ENCODE data around the gene PDK3. TPM values are rescaled to one million over a fixed set of nuclear protein-coding genes. Genes with fewer than 3 reads are reported as not detected.

The PDK3 gene
- total RNA-seq, 2 experiments from 2014 or later, result 12.5 to 12.6 TPM

- POLR2A ChIA-PET, result no interaction called here
- intact Hi-C loops (cut with DNase I, micrococcal nuclease), result no loop called here
- ATAC-seq (ENCODE audit: poor library complexity) (no peak), DNase-seq (no peak)
- H3K4me3 ChIP-seq (ENCODE audit: low read length), result no peak overlapping the region
- no peaks in the 10 kb centered on the region for H3K9me3 Mint-ChIP-seq
- no peak overlapping the region for H3K4me3 Mint-ChIP-seq
- H3K27me3 ChIP-seq (ENCODE audit: control insufficient read depth in 1 of 2, insufficient read depth in 2 of 2, low read length in 2 of 2), result no peaks in the 10 kb centered on the region
- no peaks in the 10 kb centered on the region for H3K36me3 Mint-ChIP-seq (ENCODE audit: low read depth)
- H3K27ac Mint-ChIP-seq, result no peak overlapping the region
- H3K36me3 ChIP-seq (ENCODE audit: insufficient read depth, low read length), result peaks cover 2% of the 10 kb centered on the region
- CTCF ChIA-PET, result no interaction called here
- no peaks in the 10 kb centered on the region for H3K27me3 Mint-ChIP-seq
- no peak for TF ChIP-seq CTCF (IDR thresholded peaks at IDR 0.05)
- H3K27ac ChIP-seq (ENCODE audit: low read depth in 1 of 2, low read length in 2 of 2), result no peak overlapping the region
- H3K9me3 ChIP-seq (ENCODE audit: control insufficient read depth in 1 of 2, insufficient read depth in 1 of 2, low read length in 2 of 2), result no peaks in the 10 kb centered on the region
- H3K4me1 ChIP-seq (ENCODE audit: insufficient read depth, low read length), result no peaks in the 10 kb centered on the region
- H3K4me1 Mint-ChIP-seq (ENCODE audit: low read depth), result no peaks in the 10 kb centered on the region
These were observed 85.1 kb downstream of the PDK3 start for GRCh38 chrX:24550166-24550565.

- Mint-ChIP-seq H3K27ac (no peak overlapping the region), H3K9me3 (no peaks in the 10 kb centered on the region), H3K4me1 (ENCODE audit: low read depth) (no peaks in the 10 kb centered on the region), H3K36me3 (ENCODE audit: low read depth) (no peaks in the 10 kb centered on the region), H3K4me3 (no peak overlapping the region), H3K27me3 (no peaks in the 10 kb centered on the region)
- H3K27ac ChIP-seq (ENCODE audit: low read depth in 1 of 2, low read length in 2 of 2), result no peak overlapping the region
- ChIA-PET CTCF (no interaction called here), POLR2A (no interaction called here)
- no peaks in the 10 kb centered on the region for H3K4me1 ChIP-seq (ENCODE audit: insufficient read depth, low read length)
- no peak for TF ChIP-seq CTCF (IDR thresholded peaks at IDR 0.05)
- H3K9me3 ChIP-seq (ENCODE audit: control insufficient read depth in 1 of 2, insufficient read depth in 1 of 2, low read length in 2 of 2), result no peaks in the 10 kb centered on the region
- DNase-seq (no peak), ATAC-seq (ENCODE audit: poor library complexity) (no peak)
- intact Hi-C loops (cut with DNase I, micrococcal nuclease), result no loop called here
- H3K36me3 ChIP-seq (ENCODE audit: insufficient read depth, low read length), result no peaks in the 10 kb centered on the region
- no peaks in the 10 kb centered on the region for H3K27me3 ChIP-seq (ENCODE audit: control insufficient read depth in 1 of 2, insufficient read depth in 2 of 2, low read length in 2 of 2)
- no peak overlapping the region for H3K4me3 ChIP-seq (ENCODE audit: low read length)
These were observed 87.9 kb downstream of the PDK3 start for GRCh38 chrX:24553011-24553410.

GRCh38 chrX:24561121-24561520, 96.0 kb downstream of the PDK3 start:
- intact Hi-C loops (cut with DNase I, micrococcal nuclease), result no loop called here
- no peak overlapping the region for H3K27ac Mint-ChIP-seq
- H3K9me3 Mint-ChIP-seq, result no peaks in the 10 kb centered on the region
- Histone ChIP-seq H3K4me3 (ENCODE audit: low read length) (no peak overlapping the region), H3K9me3 (ENCODE audit: control insufficient read depth in 1 of 2, insufficient read depth in 1 of 2, low read length in 2 of 2) (no peaks in the 10 kb centered on the region), H3K27me3 (ENCODE audit: control insufficient read depth in 1 of 2, insufficient read depth in 2 of 2, low read length in 2 of 2) (no peaks in the 10 kb centered on the region), H3K27ac (ENCODE audit: low read depth in 1 of 2, low read length in 2 of 2) (no peak overlapping the region), H3K4me1 (ENCODE audit: insufficient read depth, low read length) (no peaks in the 10 kb centered on the region), H3K36me3 (ENCODE audit: insufficient read depth, low read length) (no peaks in the 10 kb centered on the region)
- H3K4me3 Mint-ChIP-seq, result no peak overlapping the region
- DNase-seq, result peak in 2 of 14 experiments; percentile 2 to 4
- CTCF ChIA-PET, result no interaction called here
- H3K36me3 Mint-ChIP-seq (ENCODE audit: low read depth), result no peaks in the 10 kb centered on the region
- no peak for ATAC-seq (ENCODE audit: poor library complexity)
- H3K27me3 Mint-ChIP-seq, result no peaks in the 10 kb centered on the region
- no peak for TF ChIP-seq CTCF (IDR thresholded peaks at IDR 0.05)
- POLR2A ChIA-PET, result no interaction called here
- H3K4me1 Mint-ChIP-seq (ENCODE audit: low read depth), result no peaks in the 10 kb centered on the region
